Endodermal cell (in vitro differentiated cells): Measurements from ENCODE around the gene OR8U1. TPM values are rescaled to one million over a fixed set of nuclear protein-coding genes. Genes with fewer than 3 reads are reported as not detected.

Source experiments
- DNase-seq: peaks from one replicate; pipeline ENCODE4 v3.0.0-alpha.2; 2017
- H3K27ac ChIP-seq: 2 replicates; pipeline ENCODE4 v1.5.1; 2013; ENCODE audit warnings: mild to moderate bottlenecking, low read depth, low read length, moderate library complexity
- H3K27me3 ChIP-seq: 2 replicates; pipeline ENCODE4 v1.6.1; 2013; ENCODE audit warnings: mild to moderate bottlenecking, low read length, moderate library complexity; ENCODE audit not compliant: insufficient read depth, control insufficient read depth, poor library complexity, severe bottlenecking
- H3K36me3 ChIP-seq: 2 replicates; pipeline ENCODE4 v1.7.0; 2013; ENCODE audit warnings: mild to moderate bottlenecking, low read length, moderate library complexity; ENCODE audit not compliant: control insufficient read depth, insufficient read depth
- H3K4me1 ChIP-seq: one replicate; pipeline ENCODE4 v1.7.0; 2013; ENCODE audit warnings: low read length; ENCODE audit not compliant: control insufficient read depth, insufficient read depth
- H3K4me3 ChIP-seq: 2 replicates; pipeline ENCODE4 v1.5.1; 2013; ENCODE audit warnings: mild to moderate bottlenecking, low read length, moderate library complexity
- H3K9ac ChIP-seq: 2 replicates; pipeline ENCODE4 v1.6.1; 2013; ENCODE audit warnings: mild to moderate bottlenecking, low read length, moderate library complexity; ENCODE audit not compliant: poor library complexity, severe bottlenecking; ENCODE audit errors: extremely low read depth
- H3K9me3 ChIP-seq: 2 replicates; pipeline ENCODE4 v1.6.1; 2013; ENCODE audit warnings: mild to moderate bottlenecking, low read length, moderate library complexity; ENCODE audit not compliant: control insufficient read depth
- H3K27ac Mint-ChIP-seq: 2 replicates; pipeline ENCODE4 v1.8.0; 2020; ENCODE audit warnings: mixed read lengths
- H3K27me3 Mint-ChIP-seq: 2 replicates; pipeline ENCODE4 v1.8.0; 2021; ENCODE audit warnings: mild to moderate bottlenecking, mixed read lengths; ENCODE audit not compliant: insufficient read depth
- H3K36me3 Mint-ChIP-seq: 2 replicates; pipeline ENCODE4 v1.8.0; 2020; ENCODE audit warnings: low read depth, mixed read lengths
- H3K4me1 Mint-ChIP-seq: 2 replicates; pipeline ENCODE4 v1.8.0; 2020; ENCODE audit warnings: mixed read lengths
- H3K4me3 Mint-ChIP-seq: 2 replicates; pipeline ENCODE4 v1.8.0; 2020; ENCODE audit warnings: mild to moderate bottlenecking, moderate library complexity, mixed read lengths
- H3K9me3 Mint-ChIP-seq: 2 replicates; pipeline ENCODE4 v1.8.0; 2020; ENCODE audit warnings: mild to moderate bottlenecking, mixed read lengths
- CTCF ChIP-seq: fragments of 200-600 bp; sonication (generic); conservative IDR thresholded peaks from 2 replicates; pipeline ENCODE4 v1.5.0; 2021; ENCODE audit warnings: antibody characterized with exemption, mild to moderate bottlenecking
- WGBS, 2 experiments: methylation state at CpG; one replicate each; pipeline versions ENCODE4 v1.1.5 to v1.1.7; 2013; ENCODE audit warnings: missing lambda C conversion rate in 2 of 2, mixed read lengths in 1 of 2; ENCODE audit not compliant: insufficient coverage in 1 of 2, insufficient read length in 1 of 2; 5-methylcytosine and 5-hydroxymethylcytosine counted together
- long read RNA-seq, 4 experiments: library from polyadenylated mRNA in 2 of 4; library from RNA in 1 of 4; library from capped mRNA in 1 of 4; stranded (forward) in 3 of 4; unstranded in 1 of 4; transcript quantifications; one replicate each; pipeline ENCODE4 v2.0.0, GENCODE V29; 2020 to 2021; ENCODE audit warnings: inconsistent platforms in 1 of 4
- polyA plus RNA-seq, 2 experiments: library from polyadenylated mRNA; stranded (reverse); fragments of 50-300 nt; gene quantifications; one replicate each; pipeline ENCODE4 v1.2.3, GENCODE V29; 2013
- total RNA-seq, 2 donors: library from RNA; stranded (reverse); fragmentation: NEBNext Ultra II Directional in 1 of 2; extraction: Animal tissue kit (Norgen Biotek cat#: 25700) in 1 of 2; gene quantifications; 2 replicates in 1 of 2; 3 replicates in 1 of 2; pipeline ENCODE4 v1.2.1, GENCODE V29; 2021

The OR8U1 gene
- not detected for total RNA-seq
- not detected for polyA plus RNA-seq (2013, experiment 1 of 2)
- not detected for polyA plus RNA-seq (2013, experiment 2 of 2)
- long read RNA-seq, experiment 1: 0 reads
- long read RNA-seq, experiment 2: 0 reads
- long read RNA-seq, experiment 3: 0 reads
- long read RNA-seq, experiment 4: 0 reads

DNA sequence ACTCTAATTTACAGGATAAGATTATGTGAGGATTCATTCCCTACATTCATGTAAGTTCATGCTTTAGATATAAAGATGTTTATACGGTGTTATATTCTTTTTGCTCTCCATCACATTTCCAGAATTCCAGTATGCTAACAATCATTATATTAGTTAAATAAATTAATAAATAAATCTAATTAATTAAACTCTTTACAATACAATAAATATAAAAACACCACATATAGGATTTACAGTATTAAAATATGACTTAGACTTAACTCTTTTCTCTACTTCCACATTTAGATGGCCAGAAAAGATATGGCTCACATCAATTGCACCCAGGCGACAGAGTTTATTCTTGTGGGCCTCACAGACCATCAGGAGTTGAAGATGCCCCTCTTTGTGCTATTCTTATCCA is at the start of gene OR8U1:
Gene OR8U1, plus strand, starts transcription at position 301 of the 400 bp plus-strand sequence. Its CDS starts 0 bp downstream, at position 301.
- Histone ChIP-seq H3K27me3 (no peaks in the 10 kb centered on the region), H3K9me3 (no peaks in the 10 kb centered on the region), H3K9ac (no peak within 1 kb of the TSS), H3K27ac (no peak within 1 kb of the TSS), H3K4me1 (no peaks in the 10 kb centered on the region), H3K36me3 (no peaks in the 10 kb centered on the region), H3K4me3 (no peak within 1 kb of the TSS)
- Mint-ChIP-seq H3K4me1 (no peaks in the 10 kb centered on the region), H3K27me3 (no peaks in the 10 kb centered on the region), H3K9me3 (no peaks in the 10 kb centered on the region), H3K36me3 (no peaks in the 10 kb centered on the region), H3K27ac (no peak within 1 kb of the TSS), H3K4me3 (no peak within 1 kb of the TSS)
- DNase-seq: no peak
- WGBS, 2 experiments: 42 to 71% methylated on average over 1 of the region's 2 CpGs
- no peak for TF ChIP-seq CTCF

DNA sequence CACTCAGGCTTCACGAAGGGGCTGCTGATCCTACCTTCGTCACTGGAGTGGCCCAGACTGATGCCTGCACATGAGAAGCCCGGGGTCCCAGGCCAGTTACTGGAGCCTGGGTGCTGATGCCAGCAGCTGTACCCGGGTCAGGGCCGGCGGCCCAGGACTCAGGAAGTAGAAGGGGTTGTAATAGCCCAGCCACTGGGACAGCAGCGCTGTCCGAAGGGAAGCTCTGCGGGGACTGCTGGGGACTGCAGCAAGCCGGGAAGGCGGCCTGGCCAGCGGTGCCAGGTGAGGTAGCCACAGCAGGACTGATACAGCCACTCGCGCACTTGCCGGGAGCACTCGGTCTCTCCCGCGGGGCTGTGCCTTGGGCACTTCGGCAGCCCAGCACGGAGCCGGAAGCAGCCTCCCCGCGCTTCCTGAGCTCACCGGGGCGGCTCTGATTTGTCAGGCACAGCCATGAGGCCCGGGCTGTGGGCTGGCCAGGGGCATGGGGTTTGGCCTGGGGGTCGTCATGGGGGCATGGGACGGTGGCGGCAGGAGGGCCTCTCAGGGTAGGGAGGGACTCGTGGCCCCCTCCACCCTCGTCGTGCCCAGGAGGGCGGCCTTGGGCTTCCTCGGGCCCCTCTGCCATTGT is 43.4 kb upstream of the OR8U1 start:
- H3K9me3 ChIP-seq: peaks cover under 1% of the 10 kb centered on the region
- Mint-ChIP-seq H3K9me3 (peaks cover under 1% of the 10 kb centered on the region), H3K27ac (no peak overlapping the region), H3K4me3 (no peak overlapping the region), H3K27me3 (no peaks in the 10 kb centered on the region), H3K36me3 (no peaks in the 10 kb centered on the region), H3K4me1 (no peaks in the 10 kb centered on the region)
- H3K4me1 ChIP-seq: no peaks in the 10 kb centered on the region
- no peaks in the 10 kb centered on the region for H3K36me3 ChIP-seq
- TF ChIP-seq CTCF: no peak
- no peak overlapping the region for H3K4me3 ChIP-seq
- no peaks in the 10 kb centered on the region for H3K27me3 ChIP-seq
- 95 to 100% methylated on average over 3 to 34 of the region's 34 CpGs for WGBS, 2 experiments
- H3K27ac ChIP-seq: no peak overlapping the region
- no peak for DNase-seq
- no peak overlapping the region for H3K9ac ChIP-seq

- Mint-ChIP-seq H3K36me3 (no peaks in the 10 kb centered on the region), H3K9me3 (no peaks in the 10 kb centered on the region), H3K27ac (no peak overlapping the region), H3K27me3 (no peaks in the 10 kb centered on the region), H3K4me3 (no peak overlapping the region), H3K4me1 (no peaks in the 10 kb centered on the region)
- Histone ChIP-seq H3K9me3 (no peaks in the 10 kb centered on the region), H3K9ac (no peak overlapping the region), H3K4me3 (no peak overlapping the region), H3K36me3 (no peaks in the 10 kb centered on the region), H3K4me1 (no peaks in the 10 kb centered on the region), H3K27me3 (no peaks in the 10 kb centered on the region), H3K27ac (no peak overlapping the region)
- TF ChIP-seq CTCF: no peak
- DNase-seq: no peak
- 89 to 93% methylated on average over 3 of the region's 3 CpGs for WGBS, 2 experiments
Observed at GRCh38 chr11:56333156-56333555, 42.3 kb upstream of the OR8U1 start.
